HG02884 (cell line): ENCODE data around the gene CSNK1D.

Source experiments
- ATAC-seq: cut with Tn5 transposase; IDR thresholded peaks from one replicate; pipeline ENCODE4 v1.9.1; 2021; ENCODE audit warnings: mild to moderate bottlenecking, moderate library complexity; ENCODE audit not compliant: unreplicated experiment

CSNK1D gene

DNA sequence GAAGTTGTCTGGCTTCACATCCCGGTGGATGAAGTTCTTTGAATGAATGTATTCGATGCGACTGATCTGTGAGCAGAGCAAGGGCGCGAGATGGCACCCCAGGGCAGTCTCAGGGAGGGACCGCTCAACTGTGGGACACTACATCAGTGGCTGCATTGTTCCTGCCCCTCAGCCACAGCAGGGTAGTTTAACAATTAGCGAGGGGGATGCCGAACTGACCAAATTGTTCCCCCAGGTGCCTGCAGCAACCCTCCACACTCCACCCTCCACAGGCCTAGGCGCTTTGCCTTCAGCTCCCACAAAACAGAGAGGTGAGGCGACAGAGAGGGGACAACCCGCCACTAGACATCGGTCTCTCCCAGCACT, 20.3 kb downstream of the CSNK1D start:
- ATAC-seq = no peak

DNA sequence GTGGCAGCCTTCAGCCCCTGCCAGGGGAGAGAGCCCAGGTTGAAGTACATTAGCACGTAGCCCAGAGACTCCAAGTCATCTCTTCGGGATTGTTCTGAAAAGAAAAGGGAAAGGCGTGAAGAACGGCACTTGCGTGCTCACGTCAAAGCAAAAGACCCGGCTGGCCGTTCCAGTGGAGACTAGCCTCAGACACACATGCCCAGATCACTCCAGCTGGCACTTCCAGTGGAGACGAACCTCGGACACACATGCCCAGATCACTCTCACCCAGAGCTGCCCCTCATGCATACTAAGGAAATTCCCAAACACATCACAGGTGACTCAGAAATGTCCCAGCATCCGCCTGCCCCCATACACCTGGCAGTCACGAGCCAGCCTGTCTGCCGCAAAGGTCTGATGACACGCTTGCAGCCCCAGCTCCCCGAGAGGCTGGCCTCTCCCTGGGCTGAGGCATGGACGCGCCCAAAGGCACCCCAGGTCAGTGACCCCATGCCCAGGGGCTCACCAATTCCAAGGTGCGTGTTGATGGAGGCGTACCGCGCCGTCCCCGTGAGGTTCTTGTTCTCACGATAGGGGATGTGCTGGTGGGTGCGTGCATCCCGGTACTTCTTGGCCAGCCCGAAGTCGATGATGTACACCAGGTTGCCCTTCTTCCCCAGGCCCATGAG, 20.9 kb downstream of the CSNK1D start:
- ATAC-seq = no peak

DNA sequence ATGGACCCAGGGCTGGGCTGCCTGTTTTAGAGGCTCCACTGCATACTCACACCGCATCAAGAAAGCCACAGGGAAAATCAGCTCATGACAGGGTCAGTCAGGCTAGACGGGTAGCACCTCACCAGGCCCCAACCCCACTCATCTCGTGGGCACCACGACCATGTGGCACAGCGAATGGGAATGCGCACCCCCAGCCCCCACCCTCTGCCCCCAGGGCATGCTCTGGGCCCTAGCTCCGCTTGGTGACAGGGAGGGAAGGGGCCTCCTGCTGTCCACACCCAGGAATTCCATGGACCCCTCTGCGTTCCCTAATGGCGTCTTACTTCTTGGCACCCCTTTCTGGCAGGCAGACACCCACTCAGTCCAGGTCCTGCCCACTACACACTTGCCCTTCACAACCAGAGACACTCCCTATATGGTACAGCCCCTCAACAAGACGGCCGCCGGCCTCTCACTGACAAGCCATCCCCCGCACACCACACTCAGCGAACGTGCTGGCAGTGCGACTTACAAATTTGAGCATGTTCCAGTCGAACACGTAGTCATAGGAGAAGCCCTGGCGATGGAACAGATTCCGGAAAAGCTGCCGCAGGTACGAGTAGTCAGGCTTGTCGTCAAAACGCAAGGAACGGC, 22.5 kb downstream of the CSNK1D start:
- no peak for ATAC-seq

DNA sequence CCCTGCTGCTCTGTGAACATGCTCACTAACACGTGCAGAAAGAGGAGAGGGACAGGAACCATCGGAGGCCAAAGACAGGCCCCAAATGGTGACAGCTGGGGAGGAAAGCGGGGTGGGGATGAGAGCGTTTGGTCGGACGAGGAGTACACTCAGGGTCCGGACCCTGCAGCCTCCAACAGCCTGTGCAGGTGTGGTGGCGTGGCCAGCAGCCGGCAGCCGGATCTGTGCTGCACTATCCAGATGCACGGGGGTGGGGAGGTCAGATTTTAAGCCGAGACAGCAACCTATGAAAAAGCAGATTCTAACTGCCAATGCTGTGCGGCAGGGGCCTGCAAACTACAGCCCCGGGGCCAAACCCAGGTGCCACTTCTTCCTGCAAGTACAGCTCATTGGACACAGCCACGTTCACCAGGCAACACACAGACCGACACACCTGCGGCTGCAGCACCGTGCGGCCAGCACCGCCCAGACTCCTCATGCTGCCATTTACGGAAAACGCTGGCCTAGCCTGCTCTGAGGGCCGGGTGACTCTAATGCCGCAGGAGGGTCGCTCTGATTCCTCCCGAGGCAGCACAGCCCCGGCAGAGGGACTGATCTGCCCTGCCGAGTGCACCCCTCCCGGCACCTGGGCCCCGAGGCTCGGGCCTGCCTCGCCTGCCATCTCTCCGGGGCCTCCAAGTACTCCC, 23.5 kb downstream of the CSNK1D start:
- ATAC-seq = no peak

DNA sequence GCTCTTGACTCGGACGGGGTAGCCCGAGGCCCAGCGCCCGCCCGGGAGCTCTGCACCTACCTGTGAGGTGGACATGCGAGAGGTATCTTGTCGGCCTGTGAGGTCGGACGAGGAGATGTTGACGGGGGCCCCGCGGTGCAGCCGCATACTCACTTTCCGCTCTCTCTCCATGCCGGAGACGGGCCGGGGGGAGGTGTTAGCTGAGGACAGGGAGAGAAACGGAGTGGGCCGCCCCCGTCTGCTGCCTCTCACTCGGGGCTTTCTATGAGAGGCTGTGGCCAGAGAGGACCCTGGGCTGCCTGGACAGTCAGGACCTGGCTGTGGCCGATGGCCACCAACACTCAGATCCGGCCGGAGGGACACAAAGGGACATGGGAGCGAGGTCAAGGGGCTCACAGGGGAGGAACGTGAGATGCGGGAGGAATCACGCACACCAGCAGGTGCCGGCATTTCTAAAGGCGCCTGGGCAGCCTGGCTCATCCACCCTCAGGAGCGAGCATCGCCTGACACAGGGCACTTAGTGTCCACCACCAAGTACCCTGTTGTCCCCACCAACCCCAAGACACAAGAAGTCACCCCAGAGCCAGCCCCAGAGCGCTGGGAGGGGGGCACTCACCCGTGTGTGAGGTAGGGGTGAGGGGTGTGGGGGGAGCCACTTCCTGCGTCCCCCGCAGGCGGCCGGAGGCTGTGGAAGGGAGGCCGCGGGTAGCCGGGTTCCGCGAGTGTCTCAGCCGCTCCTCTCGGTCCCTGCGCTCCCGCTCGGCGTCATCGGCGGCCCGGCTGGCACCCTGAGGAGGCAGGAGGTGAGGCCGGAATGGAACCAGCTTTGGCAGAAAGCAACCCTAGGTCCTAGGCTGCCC, 24.5 kb downstream of the CSNK1D start:
- ATAC-seq = no peak

DNA sequence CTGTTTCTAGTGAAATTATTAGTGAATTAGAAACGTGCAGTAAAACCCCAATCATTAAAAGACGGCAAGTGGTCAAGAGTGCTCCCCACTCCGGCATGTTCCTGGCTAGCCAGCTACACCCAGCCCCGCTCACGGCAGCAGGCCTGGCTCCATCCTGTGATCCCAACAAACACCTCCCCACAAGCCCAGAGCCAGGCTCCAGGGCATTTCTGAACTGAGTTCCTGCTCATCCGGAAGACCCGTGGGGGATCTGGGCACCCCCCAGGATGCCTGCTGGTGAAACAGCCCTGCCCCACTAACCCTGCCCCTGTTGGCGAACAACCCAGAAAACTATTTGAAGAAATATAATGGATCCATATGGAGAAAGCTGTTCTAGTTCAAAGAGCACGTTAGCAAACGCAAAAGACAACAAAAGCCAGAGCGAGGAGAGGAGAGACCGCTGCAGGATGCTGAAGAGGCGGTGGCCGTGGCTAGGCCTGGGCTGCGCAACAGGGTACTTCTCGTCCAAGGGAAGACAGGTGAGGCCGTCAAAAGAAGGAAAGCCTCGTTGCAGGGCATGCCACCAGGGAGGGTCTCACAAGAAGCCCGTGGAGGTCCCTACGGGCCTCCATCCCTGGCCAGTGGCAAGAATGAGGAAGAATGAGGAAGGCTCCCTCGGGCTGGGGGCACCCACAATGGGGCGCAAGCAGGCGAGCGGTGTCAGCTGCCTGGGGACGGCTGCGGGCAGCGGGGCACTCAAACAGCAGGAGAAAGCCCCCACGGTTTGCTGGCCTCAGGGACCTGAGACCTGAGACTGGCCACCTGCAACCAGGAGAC, 25.4 kb downstream of the CSNK1D start:
- no peak for ATAC-seq

DNA sequence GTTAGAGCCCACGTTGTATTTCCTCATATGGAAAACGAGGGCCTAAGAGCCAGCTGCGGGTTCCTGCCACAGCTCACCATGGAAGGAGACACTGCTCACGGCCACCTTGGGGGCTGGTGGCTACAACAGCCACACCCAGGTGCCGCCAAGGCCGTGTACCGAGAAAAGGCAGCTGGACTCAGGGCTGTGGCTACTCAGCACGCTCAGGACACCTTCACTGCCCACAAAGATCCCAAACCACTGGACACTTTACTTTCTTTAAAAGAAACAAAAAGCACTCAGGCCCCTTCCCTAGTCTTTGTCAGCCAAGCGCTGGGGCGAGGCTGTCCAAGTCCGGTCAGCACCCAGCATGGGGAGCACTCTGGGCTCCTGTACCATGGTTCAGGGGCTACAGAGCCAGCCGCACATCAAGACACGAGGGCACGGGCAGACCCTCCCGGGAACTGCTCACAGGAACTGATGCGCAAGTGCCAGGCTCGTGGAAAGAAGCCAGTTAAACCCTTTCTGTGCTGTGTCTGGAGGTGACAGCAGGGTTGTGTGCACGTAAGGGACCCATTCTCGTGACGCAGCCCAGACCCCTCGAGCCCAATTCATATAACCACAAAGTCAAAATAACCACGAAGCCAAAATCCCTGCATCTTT, 26.2 kb downstream of the CSNK1D start:
- no peak for ATAC-seq

DNA sequence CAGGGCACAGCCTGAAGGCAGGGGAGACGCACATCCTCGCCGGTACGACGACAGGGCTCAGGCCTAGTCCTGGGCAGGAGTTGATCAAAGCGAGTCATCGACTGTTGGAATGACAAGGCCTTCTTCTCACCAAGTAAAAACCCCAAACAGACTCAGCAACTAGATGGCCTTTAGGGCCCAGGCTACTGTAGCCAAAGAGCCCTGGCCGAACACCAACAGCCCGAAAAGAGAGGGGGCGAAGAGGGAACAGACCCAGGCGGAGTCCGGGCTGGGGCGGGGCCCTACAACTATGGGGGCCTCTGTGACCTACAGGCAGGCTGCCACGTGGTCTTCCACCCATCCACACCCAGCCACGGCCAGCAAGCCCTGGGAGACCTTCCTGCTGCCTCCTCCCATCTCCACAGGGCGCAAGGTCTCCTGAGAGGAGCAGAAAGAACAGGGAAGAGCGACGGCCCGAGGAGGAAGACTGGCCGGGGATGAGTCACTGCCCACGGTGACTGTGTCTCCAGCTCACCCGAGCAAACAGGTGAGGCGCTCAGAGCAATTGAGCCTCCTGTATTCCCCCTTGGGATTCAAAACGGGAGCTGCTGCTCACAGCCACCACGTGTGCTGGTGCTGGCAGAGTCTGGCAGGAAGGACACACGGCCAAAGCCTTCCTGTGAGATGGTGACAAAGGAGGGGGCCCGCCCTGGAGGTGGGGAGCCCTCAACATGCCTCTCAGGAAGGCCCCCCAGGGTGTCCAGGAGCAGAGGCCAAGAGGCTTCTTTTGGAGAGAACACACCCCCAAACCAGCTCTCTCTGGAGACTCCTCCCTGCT, 26.9 kb downstream of the CSNK1D start:
- ATAC-seq = no peak

DNA sequence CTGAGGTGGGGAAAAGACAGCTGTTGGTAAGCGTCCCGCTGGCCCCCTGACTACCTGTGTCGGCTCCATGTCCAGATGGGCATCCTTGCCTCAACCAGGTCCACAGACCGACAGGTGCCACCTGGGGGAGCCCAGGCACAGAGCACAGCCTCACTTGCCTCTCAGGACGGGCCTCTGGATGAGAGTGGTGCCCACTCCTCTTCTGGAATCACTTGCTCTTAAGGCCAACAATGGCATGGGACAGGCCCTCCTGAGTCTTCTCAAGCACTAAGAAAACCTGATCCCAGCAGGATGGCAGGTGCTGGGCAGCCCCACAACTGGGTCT, 27.5 kb downstream of the CSNK1D start:
- ATAC-seq = no peak

DNA sequence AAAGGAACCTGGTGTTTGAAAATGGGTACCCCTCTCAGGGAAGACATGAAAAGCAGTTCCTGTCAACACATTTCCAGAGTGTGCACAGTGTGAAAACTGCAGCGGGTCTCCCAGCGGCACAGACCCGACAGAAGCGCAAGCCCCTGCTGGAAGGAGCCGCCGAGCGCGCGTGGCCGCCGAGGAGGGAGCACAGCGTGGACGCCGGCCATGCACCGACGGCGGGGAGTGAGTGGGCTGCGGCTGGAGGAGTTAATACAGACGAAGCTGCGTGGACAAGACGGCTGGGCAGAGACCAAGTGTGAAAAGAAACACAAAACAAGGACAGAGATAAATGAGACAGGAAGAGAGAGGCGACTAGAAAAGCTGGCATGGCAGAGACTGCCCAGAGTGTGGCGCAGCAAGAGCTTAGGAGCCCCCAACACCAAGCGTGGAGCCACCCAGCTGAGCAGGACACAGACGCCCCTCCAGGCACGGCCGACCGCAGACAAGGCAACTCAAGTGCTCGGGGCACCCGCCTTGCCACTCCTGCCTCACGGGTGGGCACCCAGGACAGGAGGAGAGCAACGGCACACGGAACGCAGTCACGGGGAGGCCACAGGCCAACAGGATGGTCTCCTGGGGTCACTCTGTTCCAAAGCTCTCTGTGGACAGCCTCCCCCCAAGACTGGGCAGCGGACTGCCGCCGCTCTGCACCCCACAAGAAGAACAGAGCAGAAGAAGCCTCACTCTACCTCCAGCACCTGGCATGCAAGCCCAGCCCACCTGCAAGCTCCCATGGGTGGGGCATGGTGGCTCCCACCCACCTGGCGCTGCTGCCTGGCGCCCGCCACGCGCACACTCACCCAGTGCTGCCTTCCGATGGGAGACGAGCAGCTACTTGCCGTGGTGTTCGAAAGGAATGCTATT, 28.1 kb downstream of the CSNK1D start:
- ATAC-seq = no peak

DNA sequence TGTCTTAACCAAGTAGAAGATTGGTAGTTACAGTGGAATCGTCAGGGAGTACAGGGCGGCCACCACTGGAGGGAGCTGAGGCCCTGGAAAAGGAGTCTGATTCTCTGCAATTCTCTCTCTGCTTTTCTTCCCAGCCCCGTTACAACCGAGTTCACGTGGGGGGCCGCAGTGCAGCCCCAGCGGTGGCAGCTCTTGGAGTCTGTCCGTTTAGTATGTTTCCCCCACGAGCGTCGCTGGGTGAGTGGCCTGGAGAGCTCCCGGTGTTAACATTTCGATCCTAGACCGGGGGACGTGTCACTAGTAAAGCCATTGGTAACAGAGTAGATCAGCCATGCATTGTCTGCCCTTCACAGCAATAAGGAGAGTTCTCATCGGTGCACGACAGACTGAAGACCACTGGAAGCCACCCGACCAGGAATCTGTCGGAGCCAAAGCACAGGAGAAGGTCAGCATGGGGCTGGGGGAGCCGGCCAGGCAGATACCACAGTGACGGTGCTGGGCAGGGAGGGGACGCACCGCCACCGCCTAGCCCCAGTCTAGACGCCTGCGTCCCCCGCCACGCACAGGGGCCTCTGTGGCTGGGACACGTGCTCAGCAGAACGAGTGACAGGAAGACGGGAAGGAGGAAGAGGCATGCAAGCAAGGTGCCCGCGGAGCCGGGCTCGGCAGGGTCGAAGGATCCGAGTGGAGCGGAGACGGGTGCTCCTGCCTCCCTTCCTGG, 28.9 kb downstream of the CSNK1D start:
- no peak for ATAC-seq

DNA sequence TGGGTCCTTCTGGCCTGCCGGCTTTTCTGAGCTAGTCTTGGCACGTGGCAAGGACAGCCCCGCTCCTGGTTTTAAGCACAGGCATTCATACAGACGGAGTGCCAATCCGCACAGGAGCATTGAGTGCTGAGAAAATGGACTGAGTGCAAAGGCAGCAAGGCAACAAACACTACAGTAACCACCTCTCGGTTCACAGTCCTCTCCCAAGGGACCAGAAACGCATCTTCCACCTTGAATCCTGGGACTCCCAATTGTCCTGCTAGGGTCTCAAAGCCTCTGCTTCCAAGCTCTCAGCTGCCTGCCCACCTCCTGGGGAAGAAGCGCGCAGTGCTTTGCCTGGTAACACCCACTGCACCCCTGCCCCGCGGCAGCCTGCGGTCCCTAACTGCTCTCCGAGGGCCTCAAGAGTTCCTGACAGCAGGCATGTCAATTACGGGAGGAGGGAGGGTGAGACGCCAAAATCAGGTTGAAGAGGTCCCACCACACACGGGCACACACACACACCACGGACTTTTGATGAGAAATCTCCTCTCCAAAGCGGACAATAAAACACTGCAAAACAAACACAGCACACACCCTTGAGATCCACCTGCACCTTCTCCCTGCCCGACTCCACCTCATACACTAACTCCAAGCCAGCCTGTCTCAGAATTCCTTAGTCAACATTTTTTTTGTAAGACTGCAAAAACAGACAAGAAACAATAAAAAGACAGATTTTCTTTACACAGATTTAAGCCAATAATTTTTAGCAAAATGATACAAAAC, 29.7 kb downstream of the CSNK1D start:
- ATAC-seq = no peak

DNA sequence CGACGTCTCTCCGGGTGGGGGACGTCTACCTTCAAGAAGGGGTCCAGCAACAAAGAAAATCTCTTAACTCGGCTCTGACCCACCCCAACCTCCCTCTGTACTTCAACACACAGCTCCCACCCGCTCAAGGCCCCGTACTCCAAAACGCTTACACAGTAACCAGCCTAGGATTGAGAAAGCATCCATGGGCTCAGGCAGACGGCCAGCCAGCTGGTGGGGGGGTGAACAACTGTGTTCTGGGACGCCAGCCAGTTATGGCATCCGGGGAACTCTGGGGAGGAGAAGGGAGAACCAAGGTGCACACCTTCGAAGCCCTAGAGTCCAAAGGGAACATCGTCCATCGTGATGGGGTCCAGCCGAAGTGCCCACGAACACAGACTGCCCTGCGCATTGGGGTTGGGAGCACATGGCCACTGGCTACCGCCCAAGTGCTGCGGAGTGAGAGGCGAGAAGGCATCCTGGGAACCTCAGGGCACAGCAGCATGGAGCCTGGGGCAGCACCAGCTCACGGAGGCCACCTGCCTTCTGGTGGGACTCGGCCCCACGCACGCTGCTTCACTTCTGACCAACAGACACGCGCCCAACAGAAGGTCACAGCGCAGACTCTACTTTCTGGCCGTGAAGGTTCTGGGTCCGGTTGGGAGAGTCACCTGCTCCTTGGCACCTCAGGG, 30.4 kb downstream of the CSNK1D start:
- no peak for ATAC-seq

DNA sequence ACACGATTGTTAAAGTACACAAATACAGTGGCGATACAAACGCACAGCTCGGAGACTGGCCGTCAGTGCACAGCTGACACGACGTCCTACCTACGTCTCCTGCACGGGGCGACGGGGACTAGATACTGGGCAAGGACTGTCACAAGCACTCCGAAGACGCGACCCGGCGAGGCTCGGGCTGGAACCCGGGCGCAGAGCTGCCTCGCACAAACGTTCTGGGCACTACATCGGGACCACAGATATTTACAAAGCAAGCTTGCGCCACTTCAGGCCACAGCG, 30.9 kb downstream of the CSNK1D start:
- no peak for ATAC-seq

DNA sequence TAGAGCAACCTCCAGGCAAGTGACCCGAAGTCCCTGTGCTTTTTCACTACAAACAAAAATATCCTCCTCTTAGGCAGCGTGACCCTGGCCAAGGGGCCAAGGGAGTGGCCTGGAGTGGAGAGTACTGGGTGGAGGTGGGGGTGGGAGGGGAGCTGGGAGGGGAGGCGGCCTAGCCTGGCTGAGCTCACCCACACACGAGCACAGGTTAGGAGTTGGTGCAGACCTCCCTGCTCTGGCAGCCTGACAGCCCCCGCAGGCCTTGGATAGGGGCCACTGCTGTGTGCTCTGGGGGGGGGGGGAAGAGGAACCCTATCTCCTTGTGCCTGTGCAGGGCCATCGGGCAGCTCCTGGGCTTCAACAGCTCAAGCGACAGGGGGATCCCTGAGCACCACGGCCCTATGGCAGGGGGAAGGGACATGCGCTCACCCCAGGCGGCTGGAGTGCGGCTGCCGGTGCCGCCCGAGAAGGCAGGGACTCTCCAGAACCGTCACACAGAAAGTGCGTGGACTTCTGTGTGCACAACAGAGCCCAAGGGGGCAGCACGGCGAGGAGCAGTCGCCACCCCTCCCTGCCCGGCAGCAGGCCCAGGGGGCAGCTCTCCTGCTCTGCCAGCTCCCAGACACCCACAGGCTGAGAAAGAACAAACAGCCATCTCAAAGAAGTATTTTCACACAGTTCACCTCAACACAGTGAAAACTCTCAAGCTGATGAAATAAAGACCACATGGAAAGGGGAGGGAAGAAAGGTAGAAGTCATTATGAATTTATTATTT, 31.4 kb downstream of the CSNK1D start:
- ATAC-seq = no peak
